HT-29 (cell line): ENCODE data around the gene CHMP3. TPM values are rescaled to one million over a fixed set of nuclear protein-coding genes. Genes with fewer than 3 reads are reported as not detected.

Experiments
- DNase-seq: peaks from one replicate; pipeline ENCODE4 v3.0.0-alpha.2; 2015; ENCODE audit warnings: low spot score
- small RNA-seq: library from RNA; depleted of rRNA; stranded (forward); fragments of <200 nt; gene quantifications from one replicate; pipeline ENCODE3, GENCODE V24; 2014
- total RNA-seq: library from RNA; depleted of rRNA; stranded (reverse); fragments of >200 nt; shearing (Covaris generic); gene quantifications from 2 replicates; pipeline ENCODE4 v1.2.3, GENCODE V29; 2014; rRNA removed

Gene CHMP3
- total RNA-seq, 1 experiment from 2014 or later: 29.9 TPM

DNA sequence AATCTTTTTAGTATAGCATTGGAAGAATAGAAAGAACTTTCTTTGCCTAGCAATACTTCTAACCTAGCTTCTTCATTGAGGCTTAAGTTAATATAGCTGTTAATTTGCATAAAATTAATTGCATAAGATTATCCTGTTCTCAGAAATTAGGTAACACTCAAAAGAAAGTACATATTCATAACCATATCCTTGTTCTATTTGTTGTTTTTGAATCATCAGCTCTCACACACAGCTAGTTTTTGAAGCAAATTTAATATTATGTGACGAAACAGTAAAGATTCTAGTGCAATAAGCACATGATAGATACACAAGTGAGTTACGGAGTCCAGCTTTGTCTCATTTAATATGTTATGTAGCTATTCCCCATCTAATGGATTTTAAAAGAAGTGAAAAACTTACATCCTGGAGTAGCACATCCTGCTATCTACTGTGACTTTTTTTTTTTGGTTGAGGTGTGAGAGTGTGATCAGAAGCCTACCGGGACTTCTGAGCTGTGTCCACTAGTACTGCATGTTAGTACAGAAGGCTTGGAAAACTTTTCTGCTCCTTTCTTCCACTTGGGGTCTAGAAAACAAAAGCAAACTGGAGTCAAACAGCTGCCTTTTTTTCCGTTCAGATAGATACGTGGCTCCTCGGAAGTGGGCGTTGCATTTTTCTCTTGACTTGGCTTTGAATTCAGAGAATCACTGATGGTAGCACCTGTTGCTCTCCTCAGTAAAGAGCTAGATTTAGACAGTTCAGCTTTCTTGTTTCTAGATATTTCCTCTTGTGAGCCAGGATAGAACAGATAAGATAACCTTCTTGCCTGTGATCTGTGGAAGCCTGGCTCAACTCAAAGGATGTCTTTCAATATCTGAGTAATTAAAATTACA is 94.8 kb downstream of the CHMP3 start:
- DNase-seq: no peak

DNA sequence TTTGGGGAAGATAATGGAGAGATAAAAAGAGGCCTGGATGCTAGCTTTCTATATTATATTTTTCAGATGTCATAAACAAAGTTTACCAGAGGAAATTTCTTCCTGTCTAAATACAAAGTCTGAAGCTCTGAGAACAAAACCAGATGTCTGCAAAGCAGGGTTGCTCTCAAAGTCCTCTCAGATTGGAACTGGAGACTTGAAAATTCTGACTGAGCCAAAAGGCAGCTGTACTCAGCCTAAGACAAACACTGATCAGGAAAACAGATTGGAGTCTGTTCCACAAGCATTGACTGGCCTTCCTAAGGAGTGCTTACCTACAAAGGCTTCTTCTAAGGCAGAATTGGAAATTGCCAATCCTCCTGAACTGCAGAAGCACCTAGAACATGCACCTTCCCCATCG is 96.9 kb downstream of the CHMP3 start:
- DNase-seq: no peak

DNA sequence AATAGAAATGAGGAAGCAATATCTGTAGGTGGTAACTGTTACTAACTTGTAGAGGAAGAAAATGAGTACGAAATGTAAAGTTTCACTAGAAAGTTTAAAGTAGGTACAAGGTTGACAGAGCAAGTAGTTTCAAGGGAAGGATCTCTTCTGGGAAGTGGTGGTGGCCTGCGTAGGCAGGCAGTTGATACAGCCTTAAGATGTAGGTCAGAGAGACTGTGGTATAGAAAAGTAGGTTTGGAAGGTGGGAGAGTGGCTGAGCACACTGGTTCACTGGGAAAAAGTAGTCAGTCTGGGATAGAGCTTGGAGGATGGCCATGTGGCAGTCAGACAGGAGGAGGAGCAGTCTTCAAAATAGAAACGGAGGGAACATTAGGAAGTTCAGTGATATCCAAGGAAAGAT is 98.6 kb downstream of the CHMP3 start:
- DNase-seq: no peak

- no peak for DNase-seq
These were observed 102.0 kb downstream of the CHMP3 start for GRCh38 chr2:86461042-86461743.

DNA sequence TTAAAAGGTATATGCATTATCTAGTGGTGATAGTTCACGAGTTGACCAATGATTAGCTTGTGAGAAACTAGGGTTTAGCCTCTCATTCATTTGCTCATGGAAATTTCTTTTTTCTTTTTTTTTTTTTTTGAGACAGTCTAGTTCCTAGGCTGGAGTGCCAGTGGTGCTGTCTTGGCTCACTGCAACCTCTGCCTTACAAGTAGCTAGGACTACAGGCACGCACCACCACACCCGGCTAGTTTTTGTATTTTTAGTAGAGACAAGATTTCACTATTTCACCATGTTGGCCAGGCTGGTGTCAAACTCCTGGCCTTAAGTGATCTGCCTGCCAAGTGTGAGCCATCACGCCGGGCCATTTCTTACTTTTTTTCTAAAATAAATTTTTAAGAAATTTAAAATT is 108.1 kb downstream of the CHMP3 start:
- no peak for DNase-seq

DNA sequence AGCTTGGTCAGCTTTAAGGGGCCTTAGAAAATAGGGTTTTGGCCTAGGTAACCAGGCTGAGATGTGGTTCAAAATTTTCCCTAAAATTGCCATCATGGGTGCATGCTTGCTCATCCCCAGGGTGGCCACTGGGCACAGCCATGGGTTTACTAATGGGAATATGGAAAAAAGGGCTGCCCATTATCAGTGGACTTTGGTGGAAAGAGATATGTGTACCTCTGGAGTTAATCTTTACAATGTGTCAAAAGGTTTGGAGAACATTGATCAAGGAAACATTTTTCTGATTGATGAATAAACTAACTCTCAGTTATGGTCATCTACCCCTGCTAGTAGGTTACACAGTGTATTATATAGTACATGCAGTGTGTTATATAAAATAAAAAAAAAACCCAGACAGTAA is 109.0 kb downstream of the CHMP3 start:
- no peak for DNase-seq

DNA sequence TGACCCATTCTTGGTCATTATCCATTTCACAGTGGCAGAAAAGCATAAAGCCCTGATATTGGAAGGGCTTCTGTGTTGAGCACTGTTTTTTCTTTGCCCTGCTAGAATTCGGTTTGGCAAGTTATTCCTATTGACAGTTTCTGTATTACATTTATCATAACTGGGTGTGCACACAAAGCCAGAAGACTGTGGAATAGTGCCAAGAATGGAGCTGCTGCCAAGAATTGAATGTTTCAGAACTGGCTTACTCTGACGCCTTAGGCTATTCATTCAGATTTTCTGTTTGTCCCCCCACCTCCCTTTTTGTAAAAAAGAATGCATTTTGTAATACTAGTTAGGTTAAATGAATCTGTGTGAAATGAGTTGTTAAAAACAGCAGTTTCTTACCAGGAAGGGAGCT is 109.4 kb downstream of the CHMP3 start:
- DNase-seq: no peak

Small RNA genes within 50 kb of the gene (small RNA-seq; reads per million reads assigned to genes)
- gene RNU6-640P: not detected

Other genes with a start within 250 kb of the CHMP3 start
- 0.13 TPM in 1 of 2 replicates, not detected in the other for gene REEP1, start 225.8 kb downstream of the CHMP3 start, total RNA-seq
- 14.3 and 14.6 TPM in 2 replicates for gene KDM3A, start 122.1 kb downstream of the CHMP3 start, total RNA-seq
- 11.8 and 15.8 TPM in 2 replicates for gene RNF103, start 60.4 kb upstream of the CHMP3 start, total RNA-seq
- 33.1 and 39.6 TPM in 2 replicates for gene RMND5A, start 156.8 kb upstream of the CHMP3 start, total RNA-seq
- not detected in 2 replicates for gene CD8A, start 227.5 kb upstream of the CHMP3 start, total RNA-seq